Rectal smooth muscle tissue (tissue), 1 donor: Measurements from ENCODE around the gene GABRR3.

Experiments
- H3K27ac ChIP-seq: one replicate; pipeline ENCODE4 v1.7.0; 2013; ENCODE audit warnings: low read depth, low read length, inconsistent platforms
- H3K27me3 ChIP-seq: one replicate; pipeline ENCODE4 v1.7.0; 2013; ENCODE audit warnings: low read length; ENCODE audit not compliant: control insufficient read depth, insufficient read depth
- H3K36me3 ChIP-seq: one replicate; pipeline ENCODE4 v1.7.0; 2013; ENCODE audit warnings: low read length; ENCODE audit not compliant: control insufficient read depth, insufficient read depth
- H3K4me1 ChIP-seq: one replicate; pipeline ENCODE4 v1.7.0; 2013; ENCODE audit warnings: low read length; ENCODE audit not compliant: control insufficient read depth, insufficient read depth
- H3K4me3 ChIP-seq: one replicate; pipeline ENCODE4 v1.7.0; 2013; ENCODE audit warnings: low read length
- H3K9ac ChIP-seq: one replicate; pipeline ENCODE4 v1.7.0; 2013; ENCODE audit warnings: low read length

The GABRR3 gene

GRCh38 chr3:97939401-97939800, 95.7 kb downstream of the GABRR3 start:
- Histone ChIP-seq H3K9ac (no peak overlapping the region), H3K4me1 (no peaks in the 10 kb centered on the region), H3K27ac (no peak overlapping the region), H3K27me3 (no peaks in the 10 kb centered on the region), H3K4me3 (no peak overlapping the region), H3K36me3 (peaks cover 13% of the 10 kb centered on the region)

GRCh38 chr3:97938444-97938843, 96.7 kb downstream of the GABRR3 start:
- Histone ChIP-seq H3K27ac (no peak overlapping the region), H3K4me3 (no peak overlapping the region), H3K9ac (no peak overlapping the region), H3K27me3 (no peaks in the 10 kb centered on the region), H3K4me1 (no peaks in the 10 kb centered on the region), H3K36me3 (peaks cover 9% of the 10 kb centered on the region)

DNA sequence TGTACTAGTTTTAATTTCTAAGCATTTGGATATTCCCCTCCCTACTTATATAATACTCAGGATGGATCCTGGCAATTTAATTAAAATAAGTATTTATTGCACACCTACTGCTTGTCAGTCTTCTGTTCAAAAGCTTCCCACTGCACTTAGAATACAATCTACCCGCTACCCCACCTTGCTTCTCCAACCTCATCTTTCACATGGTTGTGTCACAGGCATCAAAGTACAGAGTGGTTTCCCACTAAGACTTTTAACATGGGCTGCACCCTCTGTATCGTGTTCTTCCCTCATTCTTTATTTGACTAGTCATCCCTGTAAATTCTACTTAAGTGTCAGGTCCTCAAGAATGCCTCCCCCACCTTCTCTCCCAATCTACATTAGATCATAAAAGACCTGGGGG, 97.9 kb downstream of the GABRR3 start:
- Histone ChIP-seq H3K27ac (no peak overlapping the region), H3K4me1 (no peaks in the 10 kb centered on the region), H3K9ac (no peak overlapping the region), H3K27me3 (no peaks in the 10 kb centered on the region), H3K36me3 (peaks cover 8% of the 10 kb centered on the region), H3K4me3 (no peak overlapping the region)

DNA sequence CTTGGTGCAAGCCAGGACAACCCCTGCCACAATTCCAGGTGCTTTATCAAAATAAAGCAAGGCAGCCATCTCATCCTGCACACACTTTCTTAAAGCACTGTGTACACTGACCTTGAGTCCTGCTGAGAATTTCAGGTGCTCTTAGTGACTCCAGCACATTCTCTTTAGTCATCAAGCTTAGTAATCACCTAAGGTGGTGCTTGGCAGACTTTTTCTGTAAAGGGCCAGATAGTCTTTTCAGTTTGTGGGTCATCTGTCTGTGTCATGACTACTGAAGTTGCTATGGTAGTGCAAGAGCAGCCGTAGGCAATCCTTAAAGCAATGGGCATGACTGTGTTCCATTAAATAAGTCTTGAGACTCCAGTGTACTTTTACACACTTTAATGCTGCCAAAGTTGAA, 99.3 kb downstream of the GABRR3 start:
- Histone ChIP-seq H3K27ac (no peak overlapping the region), H3K27me3 (no peaks in the 10 kb centered on the region), H3K4me1 (no peaks in the 10 kb centered on the region), H3K36me3 (peaks cover 7% of the 10 kb centered on the region), H3K9ac (no peak overlapping the region), H3K4me3 (no peak overlapping the region)
